Upper lobe of left lung (tissue), 4 donors: ENCODE results near the gene NOBOX.

Experiments
- CTCF ChIP-seq, 6 experiments: fragments of 450-650 bp in 4 of 6; fragments of 200-600 bp in 2 of 6; sonication (generic) in 2 of 6; IDR thresholded peaks; one replicate each; pipeline ENCODE4 v1.5.1; 2016 to 2019; ENCODE audit warnings: antibody characterized with exemption in 6 of 6
- POLR2A ChIP-seq, 4 donors: fragments of 450-650 bp; IDR thresholded peaks; one replicate each; pipeline ENCODE4 v1.5.1; 2016 to 2017; ENCODE audit warnings: antibody characterized with exemption in 4 of 4, mild to moderate bottlenecking in 2 of 4

- TF ChIP-seq POLR2A (IDR thresholded peaks at IDR 0.05) (no peak), CTCF (IDR thresholded peaks at IDR 0.05) (no peak)
These were observed 5.2 kb downstream of the NOBOX start for GRCh38 chr7:144398291-144398690.
